Measurements from ENCODE around the gene UTS2.
A peak's percentile ranks its signal among the peaks of the same experiment; 100 is the strongest.

UTS2 gene

DNA sequence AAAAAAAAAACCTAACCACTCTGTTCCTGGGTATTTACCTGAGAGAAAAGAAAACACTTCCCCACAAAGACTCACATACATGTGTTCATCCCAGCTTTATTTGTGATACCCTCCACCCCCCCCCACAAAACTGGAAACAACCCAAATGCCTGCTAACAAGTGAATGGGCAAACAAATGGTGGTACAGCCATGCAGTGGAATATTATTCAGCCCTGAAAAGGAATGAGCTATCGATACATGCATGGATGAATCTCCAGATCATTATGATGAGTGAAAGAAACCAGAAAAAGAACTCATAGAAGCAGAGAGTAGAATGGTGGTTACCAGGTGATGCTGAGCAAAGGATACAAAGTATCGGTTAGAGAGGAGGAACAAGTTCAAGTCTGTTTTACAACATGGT is 38.0 kb upstream of the UTS2 start:
- DNase-seq (ENCODE audit: low spot score): no peak
- ChIA-PET POLR2A (ENCODE audit: low non-redundant PET) (no interaction called here), CTCF (no interaction called here)
- no peak overlapping the region for H3K27ac ChIP-seq
- TF ChIP-seq, protein P1, sequence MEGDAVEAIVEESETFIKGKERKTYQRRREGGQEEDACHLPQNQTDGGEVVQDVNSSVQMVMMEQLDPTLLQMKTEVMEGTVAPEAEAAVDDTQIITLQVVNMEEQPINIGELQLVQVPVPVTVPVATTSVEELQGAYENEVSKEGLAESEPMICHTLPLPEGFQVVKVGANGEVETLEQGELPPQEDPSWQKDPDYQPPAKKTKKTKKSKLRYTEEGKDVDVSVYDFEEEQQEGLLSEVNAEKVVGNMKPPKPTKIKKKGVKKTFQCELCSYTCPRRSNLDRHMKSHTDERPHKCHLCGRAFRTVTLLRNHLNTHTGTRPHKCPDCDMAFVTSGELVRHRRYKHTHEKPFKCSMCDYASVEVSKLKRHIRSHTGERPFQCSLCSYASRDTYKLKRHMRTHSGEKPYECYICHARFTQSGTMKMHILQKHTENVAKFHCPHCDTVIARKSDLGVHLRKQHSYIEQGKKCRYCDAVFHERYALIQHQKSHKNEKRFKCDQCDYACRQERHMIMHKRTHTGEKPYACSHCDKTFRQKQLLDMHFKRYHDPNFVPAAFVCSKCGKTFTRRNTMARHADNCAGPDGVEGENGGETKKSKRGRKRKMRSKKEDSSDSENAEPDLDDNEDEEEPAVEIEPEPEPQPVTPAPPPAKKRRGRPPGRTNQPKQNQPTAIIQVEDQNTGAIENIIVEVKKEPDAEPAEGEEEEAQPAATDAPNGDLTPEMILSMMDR (conservative IDR thresholded peaks at IDR 0.05; ENCODE audit: low read depth): no peak

DNA sequence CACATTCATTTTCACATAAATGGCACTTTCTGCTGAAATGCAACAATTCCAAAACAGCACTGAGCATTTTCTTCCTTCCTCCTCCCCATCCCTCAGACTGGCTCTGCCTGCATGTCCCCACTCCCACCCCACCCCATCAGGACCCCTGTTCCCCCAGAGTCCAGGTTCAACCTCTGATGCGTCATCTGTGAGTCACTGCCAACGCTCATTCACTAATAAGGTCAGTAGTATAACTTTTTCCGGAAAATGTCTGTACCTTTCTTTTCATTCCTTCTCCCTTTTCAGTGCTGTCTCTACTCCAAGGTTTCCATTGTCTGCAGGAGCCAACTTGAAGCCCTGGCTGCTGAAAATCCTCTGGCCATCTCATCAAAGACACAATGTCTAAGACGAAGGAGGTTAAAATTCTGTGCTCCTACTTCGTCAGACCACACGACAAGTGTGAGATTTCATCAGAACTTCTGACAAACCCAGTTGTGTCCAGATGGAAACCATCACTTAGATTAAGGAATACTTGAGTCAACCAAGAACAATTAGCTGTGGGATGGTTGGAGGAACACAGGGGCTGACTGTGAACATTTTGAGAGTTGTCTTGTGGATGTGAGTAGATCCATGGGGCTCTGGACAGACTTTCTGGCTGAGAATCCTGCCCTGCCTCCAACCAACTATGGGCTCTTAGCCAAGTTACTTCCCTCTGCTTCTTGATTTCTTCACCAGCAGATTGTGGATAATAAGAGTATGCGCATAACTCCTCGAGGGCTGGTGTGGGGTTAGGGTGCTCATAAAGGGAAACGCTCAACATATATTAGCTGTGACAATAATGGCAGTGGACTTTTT is 35.6 kb upstream of the UTS2 start:
- DNase-seq (ENCODE audit: low spot score): no peak
- ChIA-PET CTCF (interaction anchor here (0.6 kb wide), 1 partner anchor 43 kb away, joined by 3 read pairs; no protein-coding TSS in a partner anchor), POLR2A (ENCODE audit: low non-redundant PET) (no interaction called here)
- H3K27ac ChIP-seq: no peak overlapping the region
- TF ChIP-seq, protein P1 (conservative IDR thresholded peaks at IDR 0.05; ENCODE audit: low read depth): no peak

DNA sequence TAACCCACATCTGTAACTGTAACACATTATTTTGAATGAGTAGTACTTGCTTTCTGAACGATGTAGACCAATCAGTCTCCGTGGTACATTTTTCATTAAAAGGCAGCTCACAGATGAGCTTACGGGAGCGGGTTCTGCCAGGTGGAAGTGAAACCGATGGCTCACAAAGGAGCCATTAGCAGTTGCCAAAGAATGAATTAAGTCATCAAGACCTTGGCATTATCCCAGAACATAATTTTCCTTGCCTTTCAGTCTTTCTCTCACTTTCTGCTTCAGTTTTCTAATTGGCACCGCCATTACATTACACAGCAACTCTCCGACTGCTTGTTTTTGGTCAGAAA is 33.5 kb upstream of the UTS2 start:
- peak; percentile 71 for DNase-seq (ENCODE audit: low spot score)
- H3K27ac ChIP-seq: no peak overlapping the region
- CTCF ChIA-PET: no interaction called here
- TF ChIP-seq, protein P1 (conservative IDR thresholded peaks at IDR 0.05; ENCODE audit: low read depth): no peak
- POLR2A ChIA-PET (ENCODE audit: low non-redundant PET): no interaction called here

DNA sequence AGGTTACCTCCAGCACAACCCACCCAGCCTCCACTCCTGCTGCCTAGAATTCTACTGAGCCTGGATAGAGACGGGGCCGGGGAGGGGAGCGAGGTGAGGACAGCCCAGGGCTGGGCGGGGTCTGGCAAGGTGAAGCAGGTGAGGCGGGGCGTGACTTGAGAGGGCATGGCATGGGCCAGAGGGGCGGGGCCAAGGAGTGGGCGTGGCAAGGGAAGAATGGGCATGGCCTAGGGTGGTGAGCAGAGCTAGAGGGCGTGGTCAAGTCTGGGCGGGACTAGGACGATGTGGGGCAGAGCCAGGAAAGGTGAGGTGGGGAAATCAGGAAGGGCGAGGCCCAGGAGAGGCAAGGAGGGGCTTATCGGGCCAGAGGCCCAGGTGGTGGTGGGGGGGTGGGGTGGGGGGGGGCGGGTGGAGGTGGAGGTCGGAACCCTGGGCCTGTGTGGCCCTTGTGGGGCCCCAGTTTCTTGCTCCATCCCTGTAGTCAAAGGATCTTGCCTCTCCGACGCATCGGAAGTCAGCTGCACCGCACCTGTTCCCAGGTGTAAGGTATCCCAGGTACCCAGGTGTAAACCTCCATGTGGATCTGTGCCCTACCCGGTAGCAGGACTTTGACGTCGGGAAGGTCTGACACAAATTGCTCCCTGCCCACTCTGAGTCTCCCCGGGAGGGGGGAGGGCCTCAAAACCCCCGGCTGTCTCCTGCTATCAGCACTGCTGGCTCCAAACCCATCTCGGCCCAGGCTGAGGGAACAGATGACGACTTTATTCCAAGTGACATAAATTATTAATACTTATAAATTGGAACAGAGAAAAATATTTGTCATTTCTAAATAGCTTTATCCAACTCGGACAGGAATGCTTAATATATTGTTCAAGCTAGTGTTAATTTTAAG is 32.9 kb upstream of the UTS2 start:
- ChIA-PET POLR2A (ENCODE audit: low non-redundant PET) (no interaction called here), CTCF (no interaction called here)
- H3K27ac ChIP-seq: no peak overlapping the region
- TF ChIP-seq, protein P1 (conservative IDR thresholded peaks at IDR 0.05; ENCODE audit: low read depth): no peak
- peak; percentile 92 for DNase-seq (ENCODE audit: low spot score)

DNA sequence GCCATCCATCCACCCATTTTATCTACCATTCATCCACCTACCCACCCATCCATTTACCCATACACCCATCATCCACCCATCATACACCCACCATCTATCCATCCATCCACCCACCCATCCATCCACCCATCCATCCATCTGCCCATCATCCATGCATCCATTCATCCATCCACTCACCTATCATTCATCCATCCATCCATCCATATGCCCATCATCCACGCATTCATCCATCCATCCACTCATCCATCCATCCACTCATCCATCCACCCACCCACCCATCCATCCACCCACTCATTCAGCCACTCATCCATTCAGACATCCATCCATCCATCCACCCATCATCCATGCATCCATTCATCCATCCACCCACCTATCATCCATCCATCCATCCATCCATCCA is 31.9 kb upstream of the UTS2 start:
- TF ChIP-seq, protein P1 (conservative IDR thresholded peaks at IDR 0.05; ENCODE audit: low read depth): no peak
- CTCF ChIA-PET: no interaction called here
- no peak for DNase-seq (ENCODE audit: low spot score)
- POLR2A ChIA-PET (ENCODE audit: low non-redundant PET): no interaction called here
- no peak overlapping the region for H3K27ac ChIP-seq

DNA sequence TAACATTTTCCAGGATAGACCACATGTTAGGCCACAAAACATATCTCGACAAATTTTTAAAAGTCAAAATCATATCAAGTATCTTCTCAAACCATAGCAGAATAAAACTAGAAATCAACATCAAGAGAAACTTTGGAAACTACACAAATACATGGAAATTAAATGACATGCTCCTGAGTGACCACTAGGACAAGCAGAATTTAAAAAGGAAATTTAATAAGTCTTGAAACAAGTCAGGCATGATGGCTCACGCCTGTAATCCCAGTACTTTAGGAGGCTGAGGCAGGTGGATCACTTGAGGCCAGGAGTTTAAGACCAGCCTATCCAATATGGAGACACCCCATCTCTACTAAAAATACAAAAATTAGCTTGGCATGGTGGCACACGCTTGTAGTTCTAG is 26.4 kb upstream of the UTS2 start:
- ChIA-PET POLR2A (ENCODE audit: low non-redundant PET) (no interaction called here), CTCF (interaction anchor here (0.6 kb wide), 1 partner anchor 34 kb away, joined by 4 read pairs; no protein-coding TSS in a partner anchor)
- H3K27ac ChIP-seq: no peak overlapping the region
- DNase-seq (ENCODE audit: low spot score): no peak
- TF ChIP-seq, protein P1 (conservative IDR thresholded peaks at IDR 0.05; ENCODE audit: low read depth): no peak
